ENCODE results near the gene SIDT2. TPM values are rescaled to one million over a fixed set of nuclear protein-coding genes. Genes with fewer than 3 reads are reported as not detected.

SIDT2 gene
- total RNA-seq, 2 donors from 2014 or later, result 42.0 to 88.7 TPM

DNA sequence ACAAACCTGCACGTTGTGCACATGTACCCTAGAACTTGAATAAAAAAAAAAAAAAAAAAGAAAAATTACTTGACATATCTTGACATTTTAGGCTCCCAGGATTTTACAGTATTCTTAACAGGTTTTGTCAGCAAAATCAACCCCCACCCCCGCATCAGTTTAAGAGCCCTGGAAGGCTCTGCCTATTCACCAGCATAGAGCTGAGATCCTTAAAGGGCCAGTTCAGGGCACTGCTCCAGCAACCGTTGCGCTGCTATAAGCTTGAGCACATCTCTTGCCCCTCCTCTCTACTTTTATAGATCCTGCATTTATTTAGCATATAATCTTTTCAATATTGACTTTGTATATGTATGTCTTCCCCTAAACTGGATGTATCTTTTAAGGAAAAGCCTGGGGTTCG, 35.2 kb upstream of the SIDT2 start:
- H3K27ac ChIP-seq, result peak overlapping the region; percentile 93 to 97 (median 95)
- DNase-seq (peak; percentile 63 to 81 (median 70)), ATAC-seq (peak; percentile 41)
- H3K9me3 ChIP-seq, result no peaks in the 10 kb centered on the region
- H3K4me3 ChIP-seq, result peak overlapping the region; percentile 71 to 91
- 5 to 9% methylated on average over 5 of the region's 5 CpGs for WGBS, 2 donors
- intact Hi-C loops (cut with DNase I), result no loop called here
- peaks cover 34% of the 10 kb centered on the region for H3K4me1 ChIP-seq
- TF ChIP-seq, protein P1, sequence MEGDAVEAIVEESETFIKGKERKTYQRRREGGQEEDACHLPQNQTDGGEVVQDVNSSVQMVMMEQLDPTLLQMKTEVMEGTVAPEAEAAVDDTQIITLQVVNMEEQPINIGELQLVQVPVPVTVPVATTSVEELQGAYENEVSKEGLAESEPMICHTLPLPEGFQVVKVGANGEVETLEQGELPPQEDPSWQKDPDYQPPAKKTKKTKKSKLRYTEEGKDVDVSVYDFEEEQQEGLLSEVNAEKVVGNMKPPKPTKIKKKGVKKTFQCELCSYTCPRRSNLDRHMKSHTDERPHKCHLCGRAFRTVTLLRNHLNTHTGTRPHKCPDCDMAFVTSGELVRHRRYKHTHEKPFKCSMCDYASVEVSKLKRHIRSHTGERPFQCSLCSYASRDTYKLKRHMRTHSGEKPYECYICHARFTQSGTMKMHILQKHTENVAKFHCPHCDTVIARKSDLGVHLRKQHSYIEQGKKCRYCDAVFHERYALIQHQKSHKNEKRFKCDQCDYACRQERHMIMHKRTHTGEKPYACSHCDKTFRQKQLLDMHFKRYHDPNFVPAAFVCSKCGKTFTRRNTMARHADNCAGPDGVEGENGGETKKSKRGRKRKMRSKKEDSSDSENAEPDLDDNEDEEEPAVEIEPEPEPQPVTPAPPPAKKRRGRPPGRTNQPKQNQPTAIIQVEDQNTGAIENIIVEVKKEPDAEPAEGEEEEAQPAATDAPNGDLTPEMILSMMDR (IDR thresholded peaks at IDR 0.05), result no peak
- TF ChIP-seq POLR2A (IDR thresholded peaks at IDR 0.05), result no peak
- no peaks in the 10 kb centered on the region for H3K36me3 ChIP-seq (replicated peaks in 1 of 2; ENCODE audit: insufficient read depth in 1 of 2, low read depth in 2 of 2)
- no peaks in the 10 kb centered on the region for H3K27me3 ChIP-seq

DNA sequence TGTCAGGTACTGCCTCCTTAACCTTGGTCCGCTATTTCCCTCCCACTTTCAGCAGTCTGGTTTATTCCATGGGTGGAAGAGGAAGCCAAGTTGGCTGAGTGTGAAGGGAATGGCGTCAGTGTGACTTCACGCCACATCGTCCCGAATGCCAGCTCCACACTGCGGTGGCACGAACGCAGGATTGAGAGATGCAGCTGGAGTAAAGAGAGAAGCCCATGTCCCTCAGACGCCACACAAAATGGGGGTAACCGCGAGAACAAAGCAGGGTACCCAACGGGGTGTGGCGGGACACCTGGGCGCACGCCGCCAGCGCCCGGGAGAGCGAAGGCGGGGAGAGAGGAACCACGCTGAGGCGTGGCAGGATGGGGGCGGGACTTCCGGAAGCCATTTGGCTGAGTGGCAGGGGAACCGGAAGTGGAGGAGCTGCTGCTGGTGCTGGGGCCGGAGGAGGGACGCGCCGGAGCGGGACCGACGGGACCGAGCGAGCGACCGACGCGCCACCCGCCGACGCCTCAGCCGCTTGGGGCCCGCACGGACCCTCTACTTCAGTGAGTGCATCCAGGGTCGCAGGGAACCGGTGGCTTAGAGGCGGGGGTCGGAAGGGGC, 34.6 kb upstream of the SIDT2 start, which contains the start of gene PAFAH1B2:
Gene PAFAH1B2 (plus strand): TSS at position 417 of the 606 bp plus-strand sequence. CDS start 8,161 bp downstream, outside the sequence.
- Histone ChIP-seq H3K4me1 (peaks cover 37% of the 10 kb centered on the region), H3K36me3 (replicated peaks in 1 of 2; ENCODE audit: insufficient read depth in 1 of 2, low read depth in 2 of 2) (no peaks in the 10 kb centered on the region), H3K27ac (peak within 1 kb of the TSS; percentile 93 to 97 (median 95)), H3K9me3 (no peaks in the 10 kb centered on the region), H3K4me3 (peak within 1 kb of the TSS; percentile 71 to 91), H3K27me3 (no peaks in the 10 kb centered on the region)
- peak; percentile 96 to 98 (median 97) for DNase-seq
- intact Hi-C loops (cut with DNase I), result no loop called here
- TF ChIP-seq POLR2A (IDR thresholded peaks at IDR 0.05), result peak; percentile 81 to 92 (median 91)
- TF ChIP-seq, protein P1 (IDR thresholded peaks at IDR 0.05), result no peak
- ATAC-seq, result peak; percentile 95
- WGBS, 2 donors, result 0 to 1% methylated on average over 30 to 48 of the region's 48 CpGs

DNA sequence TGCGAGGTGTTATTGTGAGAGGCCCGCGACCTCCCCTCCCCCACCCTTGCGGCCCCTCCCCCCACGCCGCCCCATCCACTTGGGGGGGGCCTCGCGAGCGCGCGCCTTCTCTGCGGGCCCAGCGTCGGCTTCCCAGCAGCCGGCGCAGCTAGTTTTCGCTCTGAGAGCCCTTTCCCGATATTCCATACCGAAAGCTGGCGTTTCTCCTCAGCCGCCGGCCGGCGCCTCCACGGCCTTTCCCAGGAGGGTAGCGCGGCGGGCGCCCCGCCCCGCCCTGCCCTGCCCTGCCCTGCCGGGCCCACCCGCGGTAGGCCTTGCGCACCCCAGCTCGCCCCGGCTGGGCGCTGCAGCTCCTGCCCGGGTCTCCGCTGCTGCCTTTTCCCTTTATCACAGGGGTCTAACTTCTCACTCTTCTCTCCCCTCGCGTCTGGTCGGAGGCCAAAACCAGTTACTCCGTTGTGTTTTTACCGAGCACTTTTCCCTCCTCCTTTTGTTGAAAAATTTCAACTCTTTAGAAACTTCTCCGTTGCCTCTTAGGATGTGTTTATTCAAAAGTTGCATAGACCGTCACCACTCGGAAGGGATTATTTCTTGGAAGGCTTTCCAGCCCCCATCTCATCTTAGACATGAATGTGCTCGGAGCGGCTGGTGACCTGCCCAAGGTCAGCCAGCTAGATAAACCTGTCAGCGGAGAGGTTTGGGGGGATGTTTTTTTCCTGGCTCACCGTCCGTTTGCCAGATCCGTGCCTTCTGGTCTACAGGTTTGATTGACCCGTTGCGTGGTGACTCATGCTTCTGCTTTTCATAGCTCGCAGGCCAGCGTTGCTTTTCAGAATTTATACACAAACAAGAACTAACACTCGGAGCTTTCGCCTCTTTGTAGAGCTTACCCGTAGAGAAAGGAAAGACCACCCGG, 33.8 kb upstream of the SIDT2 start:
- peak in 2 of 3 donors; percentile 35 to 46 for TF ChIP-seq POLR2A (IDR thresholded peaks at IDR 0.05)
- TF ChIP-seq, protein P1 (IDR thresholded peaks at IDR 0.05), result no peak
- peak; percentile 75 to 89 (median 80) for DNase-seq
- Histone ChIP-seq H3K36me3 (replicated peaks in 1 of 2; ENCODE audit: insufficient read depth in 1 of 2, low read depth in 2 of 2) (no peaks in the 10 kb centered on the region), H3K4me1 (peaks cover 40% of the 10 kb centered on the region), H3K4me3 (peak overlapping the region; percentile 71 to 91), H3K27me3 (no peaks in the 10 kb centered on the region), H3K27ac (peak overlapping the region; percentile 93 to 97 (median 95)), H3K9me3 (no peaks in the 10 kb centered on the region)
- intact Hi-C loops (cut with DNase I), result no loop called here
- 0% methylated on average over 30 to 59 of the region's 62 CpGs for WGBS, 2 donors
- peak; percentile 65 for ATAC-seq

DNA sequence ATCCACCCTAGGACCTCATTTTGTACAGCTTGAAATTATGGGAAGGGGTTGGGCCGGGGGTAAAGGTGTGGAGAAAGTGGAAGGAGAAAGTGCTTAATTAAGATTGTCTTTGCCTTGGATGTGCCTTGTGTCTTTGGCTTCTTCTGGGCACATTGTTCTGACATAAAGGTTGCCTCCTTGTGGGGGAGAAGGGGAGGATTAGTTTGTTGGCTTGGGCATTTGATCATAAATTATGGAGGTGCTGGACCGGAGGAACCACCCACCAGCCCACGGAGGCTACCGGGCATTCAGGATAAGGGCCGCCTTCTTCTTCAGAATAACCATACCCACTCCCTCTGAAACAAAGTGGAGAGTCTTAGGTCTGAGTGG, 33.2 kb upstream of the SIDT2 start:
- intact Hi-C loops (cut with DNase I), result no loop called here
- Histone ChIP-seq H3K4me1 (peaks cover 46% of the 10 kb centered on the region), H3K27me3 (no peaks in the 10 kb centered on the region), H3K27ac (peak overlapping the region; percentile 93 to 97 (median 95)), H3K4me3 (peak overlapping the region in 1 of 2 donors; percentile 91), H3K9me3 (no peaks in the 10 kb centered on the region), H3K36me3 (replicated peaks in 1 of 2; ENCODE audit: insufficient read depth in 1 of 2, low read depth in 2 of 2) (no peaks in the 10 kb centered on the region)
- TF ChIP-seq, protein P1 (IDR thresholded peaks at IDR 0.05), result peak in 3 of 7 experiments; percentile 5 to 15 (median 6)
- TF ChIP-seq POLR2A (IDR thresholded peaks at IDR 0.05), result peak in 1 of 3 donors; percentile 4
- DNase-seq (peak in 2 of 4 donors; percentile 8 to 21), ATAC-seq (no peak)
- 4% methylated on average over 5 of the region's 5 CpGs for WGBS, 2 donors

All from body of pancreas (tissue), 4 donors.